K562 (cell line): ENCODE results near the gene TBC1D32. TPM values are rescaled to one million over a fixed set of nuclear protein-coding genes. Genes with fewer than 3 reads are reported as not detected.
A peak's percentile ranks its signal among the peaks of the same experiment; 100 is the strongest.

ENCODE experiments used
- CHD4 ChIP-seq: fragments of 200-600 bp; sonication (generic); IDR thresholded peaks from 3 replicates; pipeline ENCODE4 v1.6.1; 2012; ENCODE audit warnings: low read depth, mild to moderate bottlenecking, mixed read lengths, low read length, inconsistent platforms; ENCODE audit not compliant: insufficient read depth, insufficient replicate concordance, poor library complexity, severe bottlenecking
- CREB1 ChIP-seq, 2 experiments: sonication (generic) in 1 of 2; formaldehyde crosslinking in 1 of 2; IDR thresholded peaks; 2 replicates each; pipeline versions ENCODE4 v1.6.1 to v1.8.0; 2012 to 2022; ENCODE audit warnings: inconsistent platforms in 1 of 2, mild to moderate bottlenecking in 1 of 2, missing genetic modification reagents in 1 of 2, moderate library complexity in 1 of 2
- HNRNPLL ChIP-seq: fragments of 200-400 bp; formaldehyde crosslinking; IDR thresholded peaks from 2 replicates; pipeline ENCODE4 v1.6.1; 2017; ENCODE audit warnings: low read length, low read depth, mild to moderate bottlenecking; ENCODE audit not compliant: poor library complexity, severe bottlenecking
- KHSRP ChIP-seq: fragments of 450-650 bp; IDR thresholded peaks from 2 replicates; pipeline ENCODE4 v1.6.1; 2017
- L3MBTL2 ChIP-seq: fragments of 450-650 bp; IDR thresholded peaks from 2 replicates; pipeline ENCODE4 v1.6.1; 2016; ENCODE audit warnings: mild to moderate bottlenecking, moderate library complexity
- MTA3 ChIP-seq: fragments of 450-650 bp; formaldehyde crosslinking; IDR thresholded peaks from 2 replicates; pipeline ENCODE4 v1.6.1; 2017; ENCODE audit warnings: mild to moderate bottlenecking, borderline replicate concordance
- NR2C2 ChIP-seq, 2 experiments: fragments of 200-800 bp in 1 of 2; sonication (Bioruptor generic) in 1 of 2; sonication (generic) in 1 of 2; formaldehyde crosslinking in 1 of 2; IDR thresholded peaks; 2 replicates each; pipeline versions ENCODE4 v1.6.1 to v1.8.0; 2016 to 2022; ENCODE audit warnings: mild to moderate bottlenecking in 1 of 2, missing compliant biosample characterization in 1 of 2, missing genetic modification characterization in 1 of 2, missing genetic modification reagents in 1 of 2
- RCOR1 ChIP-seq, 2 experiments: IDR thresholded peaks; 2 replicates each; pipeline ENCODE4 v1.6.1; 2012; ENCODE audit warnings: low read depth in 2 of 2, low read length in 2 of 2, borderline replicate concordance in 1 of 2, improper control_type of control experiment in 1 of 2
- polyA plus RNA-seq, 8 experiments: library from polyadenylated mRNA; depleted of rRNA in 4 of 8; stranded (reverse) in 5 of 8; unstranded in 3 of 8; fragments of >200 nt; fragmentation: Nextera tagmentation in 2 of 8; fragmentation: Illumina TruSeq in 1 of 8; extraction: Ambion mirVana in 2 of 8; extraction: Trizol in 1 of 8; gene quantifications; 2 replicates each; pipeline versions ENCODE4 v1.2.1 to v1.2.3, GENCODE V29; 2011 to 2014; ENCODE audit warnings: inconsistent platforms in 1 of 8, missing spikeins in 1 of 8
- total RNA-seq, 7 experiments: library from RNA; depleted of rRNA in 6 of 7; stranded (reverse); fragments of >200 nt in 6 of 7; fragmentation: Illumina TruSeq in 2 of 7; extraction: Trizol in 2 of 7; gene quantifications; 2 replicates each; pipeline versions ENCODE4 v1.2.1 to v1.2.3, GENCODE V29; 2011 to 2021; ENCODE audit warnings: low replicate concordance in 1 of 7
- TF ChIP-seq, protein P1 (sequence below): sonication (generic); formaldehyde crosslinking; IDR thresholded peaks from 2 replicates; pipeline ENCODE4 v1.8.0; 2023; ENCODE audit warnings: missing genetic modification reagents, mild to moderate bottlenecking, borderline replicate concordance
- TF ChIP-seq, protein P2 (sequence below), 2 experiments: fragments of 450-650 bp in 1 of 2; sonication (generic) in 1 of 2; formaldehyde crosslinking in 1 of 2; IDR thresholded peaks in 1 of 2; conservative IDR thresholded peaks in 1 of 2; 2 replicates each; pipeline versions ENCODE4 v1.6.1 to v1.8.1; 2016 to 2023; ENCODE audit warnings: mild to moderate bottlenecking in 2 of 2, moderate library complexity in 2 of 2, inconsistent platforms in 1 of 2, missing genetic modification reagents in 1 of 2
- TF ChIP-seq, protein P3 (sequence below): fragments of 250-450 bp; sonication (Bioruptor Pico); IDR thresholded peaks from 2 replicates; pipeline ENCODE4 v1.4.0; 2020; ENCODE audit warnings: mild to moderate bottlenecking
- TF ChIP-seq, protein P4 (sequence below): fragments of 250-450 bp; sonication (Bioruptor Pico); IDR thresholded peaks from 2 replicates; pipeline ENCODE4 v1.4.0; 2020
- TF ChIP-seq, protein P5 (sequence below): fragments of 450-650 bp; IDR thresholded peaks from 2 replicates; pipeline ENCODE4 v1.6.1; 2014; ENCODE audit warnings: low read depth, mild to moderate bottlenecking, moderate library complexity, borderline replicate concordance

Gene TBC1D32
- total and polyA plus RNA-seq, 9 of the 15 experiments (the other 6 are each of a cell fraction or from before 2014, with no cell fraction given) = 2.5 to 9.6 (median 3.9) TPM

DNA sequence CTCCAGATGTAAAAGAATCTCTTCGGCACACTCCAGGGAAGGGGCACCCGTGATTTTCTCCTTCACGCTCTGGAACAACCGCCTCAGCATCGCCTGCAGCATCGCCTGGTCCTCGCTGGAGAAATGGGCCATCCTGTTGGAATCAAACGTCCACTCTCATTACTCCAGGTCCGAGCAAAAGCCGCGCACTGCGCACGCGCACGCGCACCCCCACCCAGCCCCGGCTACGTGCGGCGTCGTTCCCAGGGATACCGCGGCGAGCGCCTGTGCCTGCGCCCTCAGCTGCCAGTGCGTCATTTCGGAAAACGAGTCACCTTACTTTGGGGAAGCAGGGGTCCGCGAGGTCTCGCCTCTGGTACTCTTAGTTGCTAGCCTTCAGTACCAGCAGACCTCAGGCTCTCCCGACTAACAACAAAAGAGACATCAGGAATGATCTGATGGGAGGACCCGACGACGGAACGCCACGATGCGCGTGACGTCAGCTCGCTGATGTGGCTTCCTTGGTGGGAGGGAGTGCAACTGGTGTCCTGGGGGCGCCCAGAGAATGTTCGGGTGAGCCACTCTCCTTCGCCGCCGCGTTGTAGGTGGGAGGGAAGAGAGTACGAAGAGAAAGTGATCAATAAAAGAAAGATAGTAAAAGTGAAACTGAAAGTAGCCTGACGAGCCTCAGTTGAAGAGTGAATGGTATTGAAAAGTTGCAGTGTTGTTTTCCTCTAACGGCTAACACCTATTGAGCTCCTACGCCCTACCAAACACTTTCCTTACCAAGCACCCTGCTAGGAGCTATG lies at the start of gene TBC1D32 (continued):
- TF ChIP-seq, protein P1, sequence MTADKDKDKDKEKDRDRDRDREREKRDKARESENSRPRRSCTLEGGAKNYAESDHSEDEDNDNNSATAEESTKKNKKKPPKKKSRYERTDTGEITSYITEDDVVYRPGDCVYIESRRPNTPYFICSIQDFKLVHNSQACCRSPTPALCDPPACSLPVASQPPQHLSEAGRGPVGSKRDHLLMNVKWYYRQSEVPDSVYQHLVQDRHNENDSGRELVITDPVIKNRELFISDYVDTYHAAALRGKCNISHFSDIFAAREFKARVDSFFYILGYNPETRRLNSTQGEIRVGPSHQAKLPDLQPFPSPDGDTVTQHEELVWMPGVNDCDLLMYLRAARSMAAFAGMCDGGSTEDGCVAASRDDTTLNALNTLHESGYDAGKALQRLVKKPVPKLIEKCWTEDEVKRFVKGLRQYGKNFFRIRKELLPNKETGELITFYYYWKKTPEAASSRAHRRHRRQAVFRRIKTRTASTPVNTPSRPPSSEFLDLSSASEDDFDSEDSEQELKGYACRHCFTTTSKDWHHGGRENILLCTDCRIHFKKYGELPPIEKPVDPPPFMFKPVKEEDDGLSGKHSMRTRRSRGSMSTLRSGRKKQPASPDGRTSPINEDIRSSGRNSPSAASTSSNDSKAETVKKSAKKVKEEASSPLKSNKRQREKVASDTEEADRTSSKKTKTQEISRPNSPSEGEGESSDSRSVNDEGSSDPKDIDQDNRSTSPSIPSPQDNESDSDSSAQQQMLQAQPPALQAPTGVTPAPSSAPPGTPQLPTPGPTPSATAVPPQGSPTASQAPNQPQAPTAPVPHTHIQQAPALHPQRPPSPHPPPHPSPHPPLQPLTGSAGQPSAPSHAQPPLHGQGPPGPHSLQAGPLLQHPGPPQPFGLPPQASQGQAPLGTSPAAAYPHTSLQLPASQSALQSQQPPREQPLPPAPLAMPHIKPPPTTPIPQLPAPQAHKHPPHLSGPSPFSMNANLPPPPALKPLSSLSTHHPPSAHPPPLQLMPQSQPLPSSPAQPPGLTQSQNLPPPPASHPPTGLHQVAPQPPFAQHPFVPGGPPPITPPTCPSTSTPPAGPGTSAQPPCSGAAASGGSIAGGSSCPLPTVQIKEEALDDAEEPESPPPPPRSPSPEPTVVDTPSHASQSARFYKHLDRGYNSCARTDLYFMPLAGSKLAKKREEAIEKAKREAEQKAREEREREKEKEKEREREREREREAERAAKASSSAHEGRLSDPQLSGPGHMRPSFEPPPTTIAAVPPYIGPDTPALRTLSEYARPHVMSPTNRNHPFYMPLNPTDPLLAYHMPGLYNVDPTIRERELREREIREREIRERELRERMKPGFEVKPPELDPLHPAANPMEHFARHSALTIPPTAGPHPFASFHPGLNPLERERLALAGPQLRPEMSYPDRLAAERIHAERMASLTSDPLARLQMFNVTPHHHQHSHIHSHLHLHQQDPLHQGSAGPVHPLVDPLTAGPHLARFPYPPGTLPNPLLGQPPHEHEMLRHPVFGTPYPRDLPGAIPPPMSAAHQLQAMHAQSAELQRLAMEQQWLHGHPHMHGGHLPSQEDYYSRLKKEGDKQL (CRISPR knock-in tag) = no peak
- TF ChIP-seq L3MBTL2 = peak; percentile 82
- peak; percentile 90 for TF ChIP-seq HNRNPLL
- peak; percentile 50; the same call in 1 of the 2 replicates for TF ChIP-seq KHSRP
- TF ChIP-seq CREB1 (IDR thresholded peaks at IDR 0.05) = peak; percentile 89
- TF ChIP-seq CREB1 (CRISPR knock-in tag; IDR thresholded peaks at IDR 0.05) = no peak
- TF ChIP-seq, protein P2, sequence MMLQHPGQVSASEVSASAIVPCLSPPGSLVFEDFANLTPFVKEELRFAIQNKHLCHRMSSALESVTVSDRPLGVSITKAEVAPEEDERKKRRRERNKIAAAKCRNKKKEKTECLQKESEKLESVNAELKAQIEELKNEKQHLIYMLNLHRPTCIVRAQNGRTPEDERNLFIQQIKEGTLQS (IDR thresholded peaks at IDR 0.05) = peak; percentile 88
- TF ChIP-seq, protein P2 (CRISPR knock-in tag; conservative IDR thresholded peaks at IDR 0.05) = peak; percentile 72
- no peak for TF ChIP-seq CHD4
- TF ChIP-seq, protein P3, sequence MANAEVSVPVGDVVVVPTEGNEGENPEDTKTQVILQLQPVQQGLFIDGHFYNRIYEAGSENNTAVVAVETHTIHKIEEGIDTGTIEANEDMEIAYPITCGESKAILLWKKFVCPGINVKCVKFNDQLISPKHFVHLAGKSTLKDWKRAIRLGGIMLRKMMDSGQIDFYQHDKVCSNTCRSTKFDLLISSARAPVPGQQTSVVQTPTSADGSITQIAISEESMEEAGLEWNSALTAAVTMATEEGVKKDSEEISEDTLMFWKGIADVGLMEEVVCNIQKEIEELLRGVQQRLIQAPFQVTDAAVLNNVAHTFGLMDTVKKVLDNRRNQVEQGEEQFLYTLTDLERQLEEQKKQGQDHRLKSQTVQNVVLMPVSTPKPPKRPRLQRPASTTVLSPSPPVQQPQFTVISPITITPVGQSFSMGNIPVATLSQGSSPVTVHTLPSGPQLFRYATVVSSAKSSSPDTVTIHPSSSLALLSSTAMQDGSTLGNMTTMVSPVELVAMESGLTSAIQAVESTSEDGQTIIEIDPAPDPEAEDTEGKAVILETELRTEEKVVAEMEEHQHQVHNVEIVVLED (CRISPR knock-in tag) = peak; percentile 95
- TF ChIP-seq, protein P4, sequence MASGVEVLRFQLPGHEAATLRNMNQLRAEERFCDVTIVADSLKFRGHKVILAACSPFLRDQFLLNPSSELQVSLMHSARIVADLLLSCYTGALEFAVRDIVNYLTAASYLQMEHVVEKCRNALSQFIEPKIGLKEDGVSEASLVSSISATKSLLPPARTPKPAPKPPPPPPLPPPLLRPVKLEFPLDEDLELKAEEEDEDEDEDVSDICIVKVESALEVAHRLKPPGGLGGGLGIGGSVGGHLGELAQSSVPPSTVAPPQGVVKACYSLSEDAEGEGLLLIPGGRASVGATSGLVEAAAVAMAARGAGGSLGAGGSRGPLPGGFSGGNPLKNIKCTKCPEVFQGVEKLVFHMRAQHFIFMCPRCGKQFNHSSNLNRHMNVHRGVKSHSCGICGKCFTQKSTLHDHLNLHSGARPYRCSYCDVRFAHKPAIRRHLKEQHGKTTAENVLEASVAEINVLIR (CRISPR knock-in tag) = peak; percentile 81
- TF ChIP-seq RCOR1 (IDR thresholded peaks at IDR 0.05; ENCODE audit: borderline replicate concordance in 1 of 2, low read depth in 2 of 2, low read length in 2 of 2) = peak in 1 of 2 experiments; percentile 62; a peak in 2 of 4 replicates
- TF ChIP-seq, protein P5, sequence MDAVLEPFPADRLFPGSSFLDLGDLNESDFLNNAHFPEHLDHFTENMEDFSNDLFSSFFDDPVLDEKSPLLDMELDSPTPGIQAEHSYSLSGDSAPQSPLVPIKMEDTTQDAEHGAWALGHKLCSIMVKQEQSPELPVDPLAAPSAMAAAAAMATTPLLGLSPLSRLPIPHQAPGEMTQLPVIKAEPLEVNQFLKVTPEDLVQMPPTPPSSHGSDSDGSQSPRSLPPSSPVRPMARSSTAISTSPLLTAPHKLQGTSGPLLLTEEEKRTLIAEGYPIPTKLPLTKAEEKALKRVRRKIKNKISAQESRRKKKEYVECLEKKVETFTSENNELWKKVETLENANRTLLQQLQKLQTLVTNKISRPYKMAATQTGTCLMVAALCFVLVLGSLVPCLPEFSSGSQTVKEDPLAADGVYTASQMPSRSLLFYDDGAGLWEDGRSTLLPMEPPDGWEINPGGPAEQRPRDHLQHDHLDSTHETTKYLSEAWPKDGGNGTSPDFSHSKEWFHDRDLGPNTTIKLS = peak; percentile 97
- no peak for TF ChIP-seq NR2C2 (CRISPR knock-in tag; IDR thresholded peaks at IDR 0.05)
- peak; percentile 45; the same call in 1 of the 2 replicates for TF ChIP-seq NR2C2 (tag; IDR thresholded peaks at IDR 0.05)
- TF ChIP-seq MTA3 = peak; percentile 79
